GM10248 (cell line): ENCODE results near the gene DNAH10.

Experiments used
- CTCF ChIA-PET: fragments of 300-600 bp; sonication (Branson Sonifier 250); formaldehyde crosslinking; extraction: SDS; loops from one replicate; lab custom pipeline; 2021; ENCODE audit warnings: antibody characterized with exemption; lab: Yijun Ruan, JAX
- POLR2A ChIA-PET: fragments of 350-650 bp; sonication (Branson Sonifier 250); formaldehyde crosslinking; extraction: SDS; loops from one replicate; lab custom pipeline; 2020; ENCODE audit warnings: antibody characterized with exemption; lab: Yijun Ruan, JAX
- DNase-seq: peaks from one replicate; pipeline ENCODE4 v3.0.0; 2012; ENCODE audit errors: extremely low spot score
- CTCF ChIP-seq: IDR thresholded peaks from 2 replicates; pipeline ENCODE4 v1.5.1; 2012; ENCODE audit warnings: mild to moderate bottlenecking, low read depth; ENCODE audit errors: extremely low read depth, missing control alignments, control extremely low read depth

The DNAH10 gene

GRCh38 chr12:123902821-123903220 lies 140.7 kb downstream of the DNAH10 start:
- POLR2A ChIA-PET = no interaction called here
- no peak for TF ChIP-seq CTCF
- DNase-seq = no peak
- CTCF ChIA-PET = interaction anchor here (1.2 to 5.5 kb wide), 3 partner anchors 62 to 129 kb away, joined by 4 to 45 read pairs (median 12); no protein-coding TSS in a partner anchor

GRCh38 chr12:123903301-123904065 lies 141.4 kb downstream of the DNAH10 start:
- no peak for DNase-seq
- ChIA-PET CTCF (interaction anchor here (1.1 to 5.5 kb wide), 6 partner anchors 24 to 129 kb away, joined by 3 to 45 read pairs (median 4); no protein-coding TSS in a partner anchor), POLR2A (no interaction called here)
- TF ChIP-seq CTCF = no peak

GRCh38 chr12:123905319-123905925 lies 143.3 kb downstream of the DNAH10 start:
- ChIA-PET POLR2A (no interaction called here), CTCF (interaction anchor here (0.8 to 5.5 kb wide), 21 partner anchors 9 to 857 kb away, joined by 3 to 45 read pairs (median 4); no protein-coding TSS in a partner anchor)
- TF ChIP-seq CTCF = peak; percentile 67
- DNase-seq = peak; percentile 73

GRCh38 chr12:123906711-123907420 lies 144.8 kb downstream of the DNAH10 start:
- TF ChIP-seq CTCF = no peak
- no peak for DNase-seq
- ChIA-PET POLR2A (no interaction called here), CTCF (interaction anchor here (1.4 to 1.8 kb wide), 2 partner anchors 35 to 180 kb away, joined by 3 to 4 read pairs; no protein-coding TSS in a partner anchor)

GRCh38 chr12:123907726-123908476 lies 145.8 kb downstream of the DNAH10 start:
- no peak for DNase-seq
- CTCF ChIA-PET = no interaction called here
- TF ChIP-seq CTCF = no peak
- POLR2A ChIA-PET = no interaction called here
